ENCODE measurements around the gene NR1H4.

NR1H4 gene

GRCh38 chr12:100464529-100464928 lies 9.1 kb upstream of the NR1H4 start:
- DNase-seq (ENCODE audit: low read depth) = no peak
- H3K4me3 ChIP-seq (replicated peaks; ENCODE audit: low read depth, low read length) = no peak overlapping the region
- TF ChIP-seq CTCF (IDR thresholded peaks at IDR 0.05; ENCODE audit: low read length, missing control alignments) = no peak

- no peak for DNase-seq (ENCODE audit: low read depth)
- H3K4me3 ChIP-seq (replicated peaks; ENCODE audit: low read depth, low read length) = no peak overlapping the region
- no peak for TF ChIP-seq CTCF (IDR thresholded peaks at IDR 0.05; ENCODE audit: low read length, missing control alignments)
Observed at GRCh38 chr12:100468126-100468525, 5.5 kb upstream of the NR1H4 start.

GRCh38 chr12:100472325-100472724 lies 1.3 kb upstream of the NR1H4 start:
- H3K4me3 ChIP-seq (replicated peaks; ENCODE audit: low read depth, low read length) = no peak overlapping the region
- TF ChIP-seq CTCF (IDR thresholded peaks at IDR 0.05; ENCODE audit: low read length, missing control alignments) = no peak
- no peak for DNase-seq (ENCODE audit: low read depth)

GRCh38 chr12:100473050-100473715 lies 483 bp upstream of the NR1H4 start:
- no peak overlapping the region for H3K4me3 ChIP-seq (replicated peaks; ENCODE audit: low read depth, low read length)
- no peak for TF ChIP-seq CTCF (IDR thresholded peaks at IDR 0.05; ENCODE audit: low read length, missing control alignments)
- DNase-seq (ENCODE audit: low read depth) = no peak

GRCh38 chr12:100474617-100475016 lies 951 bp downstream of the NR1H4 start:
- TF ChIP-seq CTCF (IDR thresholded peaks at IDR 0.05; ENCODE audit: low read length, missing control alignments) = no peak
- no peak for DNase-seq (ENCODE audit: low read depth)
- no peak overlapping the region for H3K4me3 ChIP-seq (replicated peaks; ENCODE audit: low read depth, low read length)

- no peak overlapping the region for H3K4me3 ChIP-seq (replicated peaks; ENCODE audit: low read depth, low read length)
- no peak for TF ChIP-seq CTCF (IDR thresholded peaks at IDR 0.05; ENCODE audit: low read length, missing control alignments)
- no peak for DNase-seq (ENCODE audit: low read depth)
Observed at GRCh38 chr12:100476013-100476751, 2.5 kb downstream of the NR1H4 start.
